Type B pancreatic cell (in vitro differentiated cells): ENCODE data around the gene PARP12. TPM values are rescaled to one million over a fixed set of nuclear protein-coding genes. Genes with fewer than 3 reads are reported as not detected.

Source experiments
- DNase-seq: peaks from one replicate; pipeline ENCODE4 v3.0.0; 2021; ENCODE audit warnings: mixed read lengths; ENCODE audit not compliant: unreplicated experiment; ENCODE audit errors: extremely low spot score
- H3K27ac Mint-ChIP-seq: 2 replicates; pipeline ENCODE4 v1.8.0; 2021; ENCODE audit warnings: mild to moderate bottlenecking, mixed read lengths
- H3K27me3 Mint-ChIP-seq: 2 replicates; pipeline ENCODE4 v1.8.0; 2021; ENCODE audit warnings: mixed read lengths
- H3K36me3 Mint-ChIP-seq: 2 replicates; pipeline ENCODE4 v1.8.0; 2021; ENCODE audit warnings: mixed read lengths
- H3K4me1 Mint-ChIP-seq: one replicate; pipeline ENCODE4 v1.8.0; 2021; ENCODE audit warnings: mixed read lengths; ENCODE audit not compliant: unreplicated experiment
- H3K4me3 Mint-ChIP-seq: 2 replicates; pipeline ENCODE4 v1.8.0; 2021; ENCODE audit warnings: mild to moderate bottlenecking, mixed read lengths
- H3K9me3 Mint-ChIP-seq: 2 replicates; pipeline ENCODE4 v1.8.0; 2021; ENCODE audit warnings: mixed read lengths
- total RNA-seq: library from RNA; stranded (reverse); gene quantifications from 2 replicates; pipeline ENCODE4 v1.2.1, GENCODE V29; 2021; ENCODE audit warnings: low replicate concordance
- TF ChIP-seq, protein P1 (sequence below): fragments of 200-600 bp; sonication (generic); conservative IDR thresholded peaks from 2 replicates; pipeline ENCODE4 v1.5.0; 2021; ENCODE audit warnings: antibody characterized with exemption, mild to moderate bottlenecking

The PARP12 gene
- total RNA-seq, 1 donor from 2014 or later = 11.9 TPM

DNA sequence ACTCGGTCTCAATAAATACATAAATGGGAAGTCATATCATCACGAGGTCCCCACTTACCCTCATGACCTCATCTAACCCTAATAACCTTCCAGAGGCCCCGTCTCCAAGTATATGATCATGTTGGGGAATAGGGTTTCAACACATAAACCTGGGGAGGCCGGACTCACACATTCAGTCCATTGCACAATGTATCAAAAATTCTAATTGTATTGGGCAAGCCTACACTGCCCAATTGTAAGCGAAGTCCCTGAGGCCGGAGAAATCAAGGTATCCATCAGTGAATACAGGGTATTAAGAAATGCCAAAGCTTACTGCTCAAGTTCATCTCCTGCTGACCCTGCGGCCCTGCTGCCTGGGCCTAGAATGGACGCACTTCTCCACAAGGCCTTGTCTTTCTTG lies 69.6 kb downstream of the PARP12 start:
- DNase-seq = no peak
- Mint-ChIP-seq H3K4me3 (no peak overlapping the region), H3K9me3 (no peaks in the 10 kb centered on the region), H3K27ac (no peak overlapping the region), H3K4me1 (peaks cover 22% of the 10 kb centered on the region), H3K36me3 (no peaks in the 10 kb centered on the region), H3K27me3 (peaks cover 4% of the 10 kb centered on the region)
- TF ChIP-seq, protein P1, sequence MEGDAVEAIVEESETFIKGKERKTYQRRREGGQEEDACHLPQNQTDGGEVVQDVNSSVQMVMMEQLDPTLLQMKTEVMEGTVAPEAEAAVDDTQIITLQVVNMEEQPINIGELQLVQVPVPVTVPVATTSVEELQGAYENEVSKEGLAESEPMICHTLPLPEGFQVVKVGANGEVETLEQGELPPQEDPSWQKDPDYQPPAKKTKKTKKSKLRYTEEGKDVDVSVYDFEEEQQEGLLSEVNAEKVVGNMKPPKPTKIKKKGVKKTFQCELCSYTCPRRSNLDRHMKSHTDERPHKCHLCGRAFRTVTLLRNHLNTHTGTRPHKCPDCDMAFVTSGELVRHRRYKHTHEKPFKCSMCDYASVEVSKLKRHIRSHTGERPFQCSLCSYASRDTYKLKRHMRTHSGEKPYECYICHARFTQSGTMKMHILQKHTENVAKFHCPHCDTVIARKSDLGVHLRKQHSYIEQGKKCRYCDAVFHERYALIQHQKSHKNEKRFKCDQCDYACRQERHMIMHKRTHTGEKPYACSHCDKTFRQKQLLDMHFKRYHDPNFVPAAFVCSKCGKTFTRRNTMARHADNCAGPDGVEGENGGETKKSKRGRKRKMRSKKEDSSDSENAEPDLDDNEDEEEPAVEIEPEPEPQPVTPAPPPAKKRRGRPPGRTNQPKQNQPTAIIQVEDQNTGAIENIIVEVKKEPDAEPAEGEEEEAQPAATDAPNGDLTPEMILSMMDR = no peak

DNA sequence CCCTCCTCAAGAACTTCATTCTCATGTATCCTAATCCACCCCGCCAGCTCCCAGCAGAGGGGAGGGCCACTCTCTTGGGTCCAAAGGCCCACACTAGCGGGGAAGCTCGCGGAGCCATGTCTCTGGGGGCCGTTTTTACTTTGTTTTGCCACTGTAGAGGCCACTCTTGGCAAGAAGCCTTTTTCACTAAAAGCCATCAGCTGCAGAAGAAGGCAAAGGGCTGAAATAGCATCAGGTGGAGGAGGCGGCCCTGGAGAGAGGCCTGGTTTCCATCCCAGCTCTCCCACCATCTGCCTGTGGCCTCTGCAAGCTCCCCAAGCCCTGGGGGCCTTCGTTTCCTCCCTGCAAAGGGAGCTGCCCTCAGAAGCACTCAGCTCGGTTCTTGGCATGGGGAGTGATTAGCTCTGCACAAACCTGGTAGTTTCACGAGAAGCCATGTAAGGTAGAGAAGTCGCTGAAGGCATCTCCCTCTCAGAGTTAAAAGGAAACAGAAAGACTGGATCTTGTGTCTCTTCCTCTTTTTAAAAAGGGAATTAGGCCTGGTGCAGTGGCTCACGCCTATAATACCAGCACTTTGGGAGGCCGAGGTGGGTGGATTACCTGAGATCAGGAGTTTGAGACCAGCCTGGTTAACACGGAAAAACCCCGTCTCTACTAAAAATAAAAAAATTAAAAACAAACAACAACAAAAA lies 70.3 kb downstream of the PARP12 start:
- no peak overlapping the region for H3K4me3 Mint-ChIP-seq
- DNase-seq = no peak
- H3K4me1 Mint-ChIP-seq = peaks cover 24% of the 10 kb centered on the region
- TF ChIP-seq, protein P1 = no peak
- peaks cover 4% of the 10 kb centered on the region for H3K27me3 Mint-ChIP-seq
- no peaks in the 10 kb centered on the region for H3K9me3 Mint-ChIP-seq
- H3K36me3 Mint-ChIP-seq = no peaks in the 10 kb centered on the region
- H3K27ac Mint-ChIP-seq = no peak overlapping the region

DNA sequence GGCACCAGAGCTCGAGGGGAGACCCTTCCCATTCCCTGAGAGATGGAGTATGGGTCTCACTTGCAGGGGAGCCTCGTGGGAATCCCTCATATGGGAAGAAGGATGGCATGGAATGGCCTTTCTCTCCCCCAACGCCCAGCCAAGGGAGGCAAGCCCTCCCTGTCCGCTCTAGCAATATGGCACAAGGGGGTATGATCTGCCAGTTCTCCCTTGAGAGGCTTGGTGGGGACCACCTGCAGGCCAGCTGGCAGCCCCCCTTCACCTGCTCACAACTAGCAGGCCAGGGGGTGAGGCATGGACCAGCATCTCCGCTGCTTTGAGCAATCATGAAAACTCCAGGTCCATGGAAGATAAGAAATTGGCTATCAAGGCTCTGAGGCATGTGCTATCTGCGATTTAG lies 70.8 kb downstream of the PARP12 start:
- Mint-ChIP-seq H3K27ac (no peak overlapping the region), H3K4me1 (peaks cover 26% of the 10 kb centered on the region), H3K27me3 (peaks cover 4% of the 10 kb centered on the region), H3K9me3 (no peaks in the 10 kb centered on the region), H3K4me3 (no peak overlapping the region), H3K36me3 (no peaks in the 10 kb centered on the region)
- DNase-seq = no peak
- TF ChIP-seq, protein P1 = no peak

DNA sequence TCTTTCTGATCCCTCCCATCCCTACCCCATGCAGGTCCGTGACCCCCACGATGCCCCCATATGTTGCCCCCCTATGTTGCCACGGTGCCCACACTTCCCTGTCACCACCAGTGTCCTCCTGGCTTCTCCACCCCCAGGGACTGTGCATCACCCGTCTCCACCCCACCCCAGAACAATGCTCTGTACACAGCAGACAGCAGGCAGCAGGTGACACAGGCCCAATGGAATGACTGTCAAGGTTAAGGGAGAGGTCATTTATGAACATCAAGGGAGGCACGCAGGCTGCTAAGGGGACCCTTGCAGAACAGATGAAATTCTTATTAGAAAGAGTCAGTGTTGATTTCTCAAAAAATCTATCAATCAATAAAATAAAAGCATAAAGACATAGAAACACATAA lies 71.5 kb downstream of the PARP12 start:
- peaks cover 4% of the 10 kb centered on the region for H3K27me3 Mint-ChIP-seq
- H3K4me3 Mint-ChIP-seq = no peak overlapping the region
- no peaks in the 10 kb centered on the region for H3K36me3 Mint-ChIP-seq
- no peaks in the 10 kb centered on the region for H3K9me3 Mint-ChIP-seq
- H3K4me1 Mint-ChIP-seq = peaks cover 23% of the 10 kb centered on the region
- TF ChIP-seq, protein P1 = no peak
- no peak for DNase-seq
- H3K27ac Mint-ChIP-seq = no peak overlapping the region

DNA sequence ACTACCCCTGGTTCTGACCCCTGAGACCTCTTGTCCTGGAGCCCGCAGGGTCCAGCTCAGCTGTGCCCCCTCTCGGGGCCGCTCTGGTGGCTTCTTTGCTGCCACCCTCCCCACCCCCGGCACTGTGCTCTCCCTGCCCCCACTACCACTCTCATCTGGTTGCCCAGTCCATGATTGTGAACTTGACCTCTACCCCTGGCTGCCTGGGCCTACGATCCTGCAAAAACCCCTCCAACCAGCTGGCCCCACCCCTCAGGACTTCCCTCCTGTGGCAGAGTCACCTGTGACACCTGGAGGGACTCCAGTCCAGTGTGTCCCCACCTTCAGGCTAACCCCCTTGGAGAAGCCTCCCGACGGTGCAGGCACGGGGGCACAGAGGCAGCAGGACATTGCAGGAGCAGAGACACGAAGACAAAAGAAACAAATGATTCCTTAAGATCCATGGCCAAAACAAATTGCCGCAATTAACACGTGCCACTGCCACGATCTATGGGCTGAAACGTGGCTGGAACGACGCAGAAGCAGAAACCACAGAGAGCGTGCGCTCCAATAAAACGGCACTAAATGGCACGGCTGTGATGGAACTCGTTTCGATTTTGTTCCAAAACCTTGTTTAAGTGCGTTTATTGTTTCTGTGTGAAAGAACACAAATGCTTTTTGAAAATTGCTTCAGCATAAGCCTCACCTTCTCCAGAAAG lies 72.0 kb downstream of the PARP12 start:
- Mint-ChIP-seq H3K9me3 (no peaks in the 10 kb centered on the region), H3K27ac (no peak overlapping the region), H3K27me3 (peaks cover 4% of the 10 kb centered on the region), H3K4me3 (no peak overlapping the region), H3K4me1 (peaks cover 23% of the 10 kb centered on the region), H3K36me3 (no peaks in the 10 kb centered on the region)
- TF ChIP-seq, protein P1 = no peak
- DNase-seq = no peak
